Spinal cord (tissue), 10 donors: ENCODE data around the gene STX1B. TPM values are rescaled to one million over a fixed set of nuclear protein-coding genes. Genes with fewer than 3 reads are reported as not detected.

ENCODE experiments used
- DNase-seq, 6 donors: peaks; one replicate each; pipeline versions ENCODE4 v3.0.0 to v3.0.0-alpha.2; 2013 to 2015; ENCODE audit warnings: low spot score in 6 of 6, low read depth in 4 of 6
- H3K27ac ChIP-seq: one replicate; pipeline ENCODE4 v1.5.1; 2013; ENCODE audit warnings: low read depth, low read length, control low read depth
- H3K27me3 ChIP-seq: one replicate; pipeline ENCODE4 v1.6.1; 2013; ENCODE audit warnings: low read length; ENCODE audit not compliant: control insufficient read depth, insufficient read depth
- H3K36me3 ChIP-seq: one replicate; pipeline ENCODE4 v1.6.1; 2013; ENCODE audit warnings: low read length; ENCODE audit not compliant: control insufficient read depth, insufficient read depth
- H3K4me1 ChIP-seq: one replicate; pipeline ENCODE4 v1.6.1; 2013; ENCODE audit warnings: low read length; ENCODE audit not compliant: control insufficient read depth, insufficient read depth
- H3K4me3 ChIP-seq: one replicate; pipeline ENCODE4 v1.5.1; 2013; ENCODE audit warnings: low read depth, low read length, control low read depth
- H3K9me3 ChIP-seq: one replicate; pipeline ENCODE4 v1.6.1; 2013; ENCODE audit warnings: low read length; ENCODE audit not compliant: control insufficient read depth, insufficient read depth
- WGBS: methylation state at CpG from one replicate; pipeline ENCODE4 v1.1.5; 2013; ENCODE audit warnings: missing lambda C conversion rate; ENCODE audit not compliant: insufficient coverage; 5-methylcytosine and 5-hydroxymethylcytosine counted together
- polyA plus RNA-seq, 2 donors: library from polyadenylated mRNA; unstranded; fragments of 120-200 nt; gene quantifications; one replicate each; pipeline ENCODE4 v1.2.1, GENCODE V29; 2013; ENCODE audit not compliant: insufficient read length in 2 of 2
- total RNA-seq, 2 donors: library from RNA; depleted of rRNA in 1 of 2; stranded (reverse); fragments of 120-200 nt in 1 of 2; fragments of >200 nt in 1 of 2; gene quantifications; one replicate each; pipeline versions ENCODE4 v1.2.3 to v1.2.4, GENCODE V29; 2013 to 2014
- donor health status: healthy.

STX1B gene
- total and polyA plus RNA-seq, 4 donors, result 16.0 to 130 (median 81.3) TPM

DNA sequence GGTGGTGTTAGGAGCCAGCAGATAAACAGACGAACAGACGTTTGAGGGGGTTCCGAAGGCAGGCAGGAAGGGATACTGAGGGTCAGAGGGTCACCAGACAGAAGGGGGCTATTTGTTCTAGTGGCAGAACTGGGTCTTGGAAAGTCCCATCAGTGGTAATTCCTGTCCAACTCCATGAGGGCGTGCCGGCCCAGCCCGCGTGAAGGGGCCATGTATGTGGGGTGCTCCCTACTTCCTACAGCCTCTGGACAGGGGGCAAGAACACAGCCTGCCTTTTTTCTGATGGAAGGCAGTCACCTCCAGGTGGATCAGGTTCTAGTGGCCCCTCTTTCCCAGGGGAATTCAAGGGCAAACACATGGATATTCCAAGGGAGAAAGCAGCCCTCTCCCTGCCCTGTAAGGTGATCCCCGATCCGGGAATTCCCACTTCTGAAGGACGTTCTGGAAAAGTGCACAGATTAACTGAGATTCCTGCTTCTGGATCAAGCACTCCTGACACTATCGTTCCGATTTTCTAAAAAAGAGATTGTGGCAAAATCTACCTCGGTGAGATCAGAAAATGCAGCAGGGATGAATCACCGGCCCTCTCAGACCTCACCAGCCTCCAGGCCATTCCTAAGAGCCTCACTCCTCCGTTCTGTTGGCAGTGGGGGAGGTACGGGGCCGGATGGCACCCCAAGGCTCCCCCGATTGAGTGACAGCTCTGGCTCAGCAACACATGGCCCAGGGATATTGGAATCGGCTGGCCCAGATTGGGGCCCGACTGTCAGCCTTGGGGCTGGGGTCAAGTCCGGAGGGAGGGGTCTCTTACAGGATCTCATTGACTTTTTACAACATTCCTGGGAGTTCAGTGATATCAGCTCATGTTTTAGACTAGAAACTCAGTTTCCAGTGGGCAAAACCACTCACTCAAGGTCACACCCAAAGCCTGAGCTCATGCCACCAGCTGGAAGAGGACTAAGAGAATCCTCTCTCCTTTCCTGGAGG is 12.4 kb downstream of the STX1B start:
- Histone ChIP-seq H3K4me3 (peak overlapping the region; percentile 31), H3K27me3 (no peaks in the 10 kb centered on the region), H3K4me1 (peaks cover 16% of the 10 kb centered on the region), H3K27ac (no peak overlapping the region), H3K36me3 (peaks cover 65% of the 10 kb centered on the region), H3K9me3 (no peaks in the 10 kb centered on the region)
- DNase-seq, result no peak
- 67% methylated on average over 21 of the region's 21 CpGs for WGBS

DNA sequence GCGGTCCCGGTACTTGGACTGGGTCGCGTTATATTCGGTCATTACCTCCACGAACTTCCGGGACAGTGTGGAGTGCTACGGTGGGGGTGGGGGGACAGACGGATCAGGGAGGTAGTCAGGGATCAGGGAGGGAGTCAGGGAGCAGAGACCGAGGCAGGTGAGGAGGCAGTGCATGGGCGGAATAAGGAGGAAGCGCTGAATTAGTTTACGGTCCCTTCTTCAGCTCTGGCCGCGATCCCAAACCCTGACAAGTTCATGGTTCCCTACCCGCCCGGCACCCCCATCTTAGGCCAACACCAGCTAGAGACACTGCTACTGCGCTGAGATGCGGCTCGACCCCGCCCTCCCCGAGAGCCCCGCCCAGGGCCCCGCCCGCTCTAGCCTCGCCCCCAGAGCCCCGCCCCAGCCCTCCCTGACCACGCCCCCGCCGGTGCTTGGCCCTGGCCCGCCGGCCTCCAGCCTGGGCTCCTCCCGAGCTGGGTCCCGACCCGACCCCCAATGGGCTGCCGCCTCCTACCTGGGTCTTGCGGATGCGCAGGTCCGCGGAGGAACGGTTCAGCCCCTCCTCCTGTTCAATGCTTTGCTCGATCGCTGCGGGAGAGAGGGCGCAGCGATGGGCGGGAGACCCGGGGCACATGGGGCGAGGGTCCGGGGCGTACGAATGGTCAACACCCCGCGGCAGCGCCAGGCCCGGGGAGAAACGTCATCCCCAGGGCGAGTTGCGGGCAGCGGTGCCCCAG is 13.3 kb downstream of the STX1B start:
- WGBS, result 6% methylated on average over 57 of the region's 60 CpGs
- Histone ChIP-seq H3K9me3 (no peaks in the 10 kb centered on the region), H3K27me3 (no peaks in the 10 kb centered on the region), H3K4me1 (peaks cover 13% of the 10 kb centered on the region), H3K36me3 (peaks cover 69% of the 10 kb centered on the region), H3K4me3 (peak overlapping the region; percentile 31), H3K27ac (no peak overlapping the region)
- peak in 2 of 6 donors; percentile 28 to 64 for DNase-seq

DNA sequence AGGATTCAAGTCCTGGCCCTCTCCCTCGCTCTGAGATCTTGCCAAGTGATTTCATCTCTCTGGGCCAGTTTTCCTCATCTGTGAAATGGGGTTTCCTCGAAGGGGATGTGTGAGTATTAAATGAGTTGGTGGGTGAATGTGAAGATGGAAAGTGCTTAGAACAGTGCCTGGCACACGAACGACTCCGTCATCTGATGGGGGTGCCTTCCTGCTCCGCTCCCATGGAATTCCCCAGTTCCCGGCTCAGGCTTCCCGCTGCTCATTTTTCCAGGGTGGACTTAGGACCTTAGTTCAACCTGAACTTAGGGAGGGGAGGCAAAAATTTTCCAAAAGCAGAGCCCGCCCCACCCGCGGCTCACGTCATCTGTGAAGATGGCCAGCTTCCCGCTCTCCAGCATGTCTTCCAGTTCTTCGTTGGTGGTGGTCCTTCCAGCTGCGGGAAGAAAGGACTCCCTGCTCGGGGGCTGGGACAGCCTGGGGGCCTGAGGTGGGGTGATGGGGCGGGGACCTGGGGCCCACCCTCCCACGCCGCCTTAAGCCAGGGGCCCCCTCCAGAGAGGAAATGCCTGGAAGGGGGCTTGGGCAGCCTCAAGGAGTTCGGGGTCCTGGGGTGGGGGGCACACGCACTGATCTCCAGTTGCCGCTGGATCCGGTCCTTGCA is 14.0 kb downstream of the STX1B start:
- peaks cover 68% of the 10 kb centered on the region for H3K36me3 ChIP-seq
- DNase-seq, result no peak
- peaks cover 13% of the 10 kb centered on the region for H3K4me1 ChIP-seq
- H3K27ac ChIP-seq, result no peak overlapping the region
- H3K9me3 ChIP-seq, result no peaks in the 10 kb centered on the region
- H3K4me3 ChIP-seq, result peak overlapping the region; percentile 26
- 42% methylated on average over 15 of the region's 23 CpGs for WGBS
- no peaks in the 10 kb centered on the region for H3K27me3 ChIP-seq

DNA sequence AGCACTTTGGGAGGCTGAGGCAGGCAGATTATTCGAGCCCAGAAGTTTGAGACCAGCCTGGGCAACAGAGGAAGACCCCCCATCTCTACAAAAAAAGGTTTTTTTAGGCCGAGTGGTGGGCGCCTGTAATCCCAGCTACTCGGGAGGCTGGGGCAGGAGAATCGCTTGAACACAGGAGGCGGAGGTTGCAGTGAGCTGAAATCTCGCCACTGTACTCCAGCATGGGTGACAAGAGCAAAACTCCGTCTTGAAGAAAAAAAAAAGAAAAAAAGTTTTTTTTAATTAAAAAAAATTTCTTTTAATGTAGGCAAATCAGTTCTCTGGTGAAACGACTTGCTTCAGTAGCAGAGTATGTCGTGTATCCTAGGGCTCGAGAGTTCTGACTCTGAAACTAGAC is 14.5 kb downstream of the STX1B start:
- no peak for DNase-seq
- 89% methylated on average over 8 of the region's 11 CpGs for WGBS
- Histone ChIP-seq H3K4me1 (peaks cover 13% of the 10 kb centered on the region), H3K4me3 (no peak overlapping the region), H3K27ac (no peak overlapping the region), H3K36me3 (peaks cover 69% of the 10 kb centered on the region), H3K9me3 (no peaks in the 10 kb centered on the region), H3K27me3 (no peaks in the 10 kb centered on the region)

DNA sequence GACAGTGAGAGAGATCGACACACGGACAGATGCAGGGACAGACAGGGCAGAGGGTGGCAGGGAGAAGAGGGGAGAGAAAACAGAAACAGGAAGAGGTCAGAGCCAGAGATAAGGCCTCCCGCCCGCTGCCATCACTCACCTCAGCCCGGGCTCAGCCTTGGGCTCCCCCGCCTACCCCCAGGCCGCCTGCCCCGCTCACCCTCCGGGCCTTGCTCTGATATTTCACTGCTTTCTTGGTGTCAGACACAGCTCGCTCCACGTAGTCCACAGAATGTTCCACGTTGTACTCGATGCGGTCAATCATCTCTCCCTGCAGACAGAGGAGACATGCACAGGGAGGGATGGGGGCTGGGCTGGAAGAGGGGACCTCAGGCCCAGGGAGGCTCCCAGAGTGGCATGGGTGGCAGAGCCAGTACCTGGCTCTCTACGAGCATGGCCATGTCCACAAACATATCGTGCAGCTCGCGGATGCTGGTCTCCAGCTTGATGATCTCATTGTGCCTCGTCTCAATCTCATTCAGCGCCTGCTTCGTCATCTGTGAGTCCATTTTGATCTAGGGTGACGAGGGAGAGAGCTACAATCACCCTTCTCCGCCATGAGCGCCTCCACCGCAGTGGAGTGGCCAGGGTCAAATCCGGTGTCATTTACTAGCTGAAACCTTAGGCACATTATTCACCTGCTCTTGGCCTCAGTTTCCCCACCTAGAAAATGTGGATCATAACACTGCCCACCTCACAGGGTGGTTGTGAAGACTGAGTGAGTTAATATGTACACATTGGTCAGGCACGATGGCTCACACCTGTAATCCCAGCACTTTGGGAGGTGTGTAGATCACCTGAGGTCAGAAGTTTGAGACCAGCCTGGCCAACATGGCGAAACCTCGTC is 17.3 kb downstream of the STX1B start:
- Histone ChIP-seq H3K4me1 (peaks cover 13% of the 10 kb centered on the region), H3K4me3 (no peak overlapping the region), H3K36me3 (peaks cover 81% of the 10 kb centered on the region), H3K27ac (no peak overlapping the region), H3K27me3 (no peaks in the 10 kb centered on the region), H3K9me3 (no peaks in the 10 kb centered on the region)
- 87% methylated on average over 19 of the region's 29 CpGs for WGBS
- DNase-seq, result no peak

DNA sequence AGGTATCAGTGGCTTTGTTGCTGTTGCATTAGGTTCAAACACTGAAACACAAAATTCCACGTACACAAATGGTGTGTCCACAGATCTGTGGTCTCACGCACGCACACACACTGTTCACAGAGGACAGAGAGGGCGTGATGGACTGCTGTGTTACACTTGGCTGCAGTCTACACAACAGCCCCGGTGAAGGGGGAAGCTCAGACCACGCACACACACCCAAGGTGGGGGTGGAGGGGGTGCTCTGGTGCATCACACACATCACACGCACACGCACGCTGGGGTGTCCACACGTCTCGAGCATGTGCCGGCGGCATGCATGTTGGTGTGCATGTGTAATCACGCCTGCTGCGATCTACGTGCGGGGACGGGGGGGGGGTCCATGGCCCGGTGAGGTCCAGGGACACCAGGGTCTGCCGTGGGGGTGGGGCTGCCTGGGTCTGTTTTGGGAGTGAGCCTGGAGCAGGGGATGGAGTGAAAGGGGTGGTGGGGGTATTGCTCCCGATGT is 18.1 kb downstream of the STX1B start:
- Histone ChIP-seq H3K36me3 (peaks cover 82% of the 10 kb centered on the region), H3K27ac (no peak overlapping the region), H3K4me1 (peaks cover 8% of the 10 kb centered on the region), H3K27me3 (no peaks in the 10 kb centered on the region), H3K9me3 (no peaks in the 10 kb centered on the region), H3K4me3 (no peak overlapping the region)
- DNase-seq, result no peak
- WGBS, result 95% methylated on average over 10 of the region's 21 CpGs

DNA sequence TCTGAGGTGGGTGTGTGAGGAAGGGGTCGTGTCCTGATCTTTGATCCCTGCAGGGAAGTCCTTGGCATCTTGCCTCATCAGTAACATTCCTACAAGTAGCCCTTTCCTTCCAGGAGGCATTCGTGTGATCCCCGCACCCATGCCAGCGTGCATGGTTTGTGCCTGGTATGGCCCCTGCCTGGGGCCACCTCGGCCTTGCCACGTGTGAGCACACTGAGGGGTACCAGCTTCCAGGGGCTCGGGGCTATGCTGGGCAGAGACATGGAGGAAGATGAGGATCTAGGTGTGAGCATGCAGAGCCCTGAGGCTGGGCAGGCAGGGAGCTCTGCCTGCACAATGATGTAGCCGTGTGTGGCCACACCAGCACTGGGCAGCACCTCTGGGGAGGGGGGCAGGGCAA is 19.4 kb downstream of the STX1B start:
- Histone ChIP-seq H3K9me3 (no peaks in the 10 kb centered on the region), H3K27ac (no peak overlapping the region), H3K4me3 (no peak overlapping the region), H3K4me1 (no peaks in the 10 kb centered on the region), H3K36me3 (peaks cover 82% of the 10 kb centered on the region), H3K27me3 (no peaks in the 10 kb centered on the region)
- DNase-seq, result no peak
- WGBS, result 69% methylated on average over 7 of the region's 8 CpGs

DNA sequence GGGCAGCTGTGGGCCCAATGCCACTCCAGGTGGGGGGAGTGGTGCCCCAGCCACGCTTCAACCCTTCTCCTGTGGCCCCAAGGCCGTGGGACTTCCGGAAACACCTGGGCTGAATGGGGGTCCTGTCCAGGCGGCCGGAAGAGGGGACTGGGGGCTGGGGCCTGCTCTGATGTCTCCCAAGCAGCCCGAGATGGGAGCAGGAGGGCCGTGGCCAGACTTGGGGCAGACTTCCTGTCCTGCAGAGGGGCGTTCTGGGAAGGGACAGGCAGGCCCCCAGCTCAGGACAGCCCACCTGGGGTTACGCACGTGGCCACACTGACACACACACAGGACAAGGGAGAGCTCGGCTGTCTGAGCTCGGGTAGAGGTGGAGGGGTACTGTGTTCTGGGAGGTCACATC is 20.3 kb downstream of the STX1B start:
- no peak for DNase-seq
- Histone ChIP-seq H3K9me3 (no peaks in the 10 kb centered on the region), H3K27ac (no peak overlapping the region), H3K4me1 (peaks cover 6% of the 10 kb centered on the region), H3K27me3 (no peaks in the 10 kb centered on the region), H3K36me3 (peaks cover 92% of the 10 kb centered on the region), H3K4me3 (no peak overlapping the region)
- 86% methylated on average over 8 of the region's 12 CpGs for WGBS
